Hindlimb muscle (tissue), 1 donor: Measurements from ENCODE around the gene PAK1IP1. TPM values are rescaled to one million over a fixed set of nuclear protein-coding genes. Genes with fewer than 3 reads are reported as not detected.
"Not testable (repeated sequence)": the region's sequence is repeated elsewhere in the genome, so short reads cannot be mapped to it uniquely, and the experiment has no call there.

Source experiments
- DNase-seq: peaks from one replicate; pipeline ENCODE4 v3.0.0-alpha.2; 2013
- polyA plus RNA-seq: library from polyadenylated mRNA; unstranded; fragments of 120-200 nt; gene quantifications from one replicate; pipeline ENCODE4 v1.2.1, GENCODE V29; 2013; ENCODE audit not compliant: insufficient read length

PAK1IP1 gene, protein sequence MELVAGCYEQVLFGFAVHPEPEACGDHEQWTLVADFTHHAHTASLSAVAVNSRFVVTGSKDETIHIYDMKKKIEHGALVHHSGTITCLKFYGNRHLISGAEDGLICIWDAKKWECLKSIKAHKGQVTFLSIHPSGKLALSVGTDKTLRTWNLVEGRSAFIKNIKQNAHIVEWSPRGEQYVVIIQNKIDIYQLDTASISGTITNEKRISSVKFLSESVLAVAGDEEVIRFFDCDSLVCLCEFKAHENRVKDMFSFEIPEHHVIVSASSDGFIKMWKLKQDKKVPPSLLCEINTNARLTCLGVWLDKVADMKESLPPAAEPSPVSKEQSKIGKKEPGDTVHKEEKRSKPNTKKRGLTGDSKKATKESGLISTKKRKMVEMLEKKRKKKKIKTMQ
- polyA plus RNA-seq: 15.0 TPM

DNA sequence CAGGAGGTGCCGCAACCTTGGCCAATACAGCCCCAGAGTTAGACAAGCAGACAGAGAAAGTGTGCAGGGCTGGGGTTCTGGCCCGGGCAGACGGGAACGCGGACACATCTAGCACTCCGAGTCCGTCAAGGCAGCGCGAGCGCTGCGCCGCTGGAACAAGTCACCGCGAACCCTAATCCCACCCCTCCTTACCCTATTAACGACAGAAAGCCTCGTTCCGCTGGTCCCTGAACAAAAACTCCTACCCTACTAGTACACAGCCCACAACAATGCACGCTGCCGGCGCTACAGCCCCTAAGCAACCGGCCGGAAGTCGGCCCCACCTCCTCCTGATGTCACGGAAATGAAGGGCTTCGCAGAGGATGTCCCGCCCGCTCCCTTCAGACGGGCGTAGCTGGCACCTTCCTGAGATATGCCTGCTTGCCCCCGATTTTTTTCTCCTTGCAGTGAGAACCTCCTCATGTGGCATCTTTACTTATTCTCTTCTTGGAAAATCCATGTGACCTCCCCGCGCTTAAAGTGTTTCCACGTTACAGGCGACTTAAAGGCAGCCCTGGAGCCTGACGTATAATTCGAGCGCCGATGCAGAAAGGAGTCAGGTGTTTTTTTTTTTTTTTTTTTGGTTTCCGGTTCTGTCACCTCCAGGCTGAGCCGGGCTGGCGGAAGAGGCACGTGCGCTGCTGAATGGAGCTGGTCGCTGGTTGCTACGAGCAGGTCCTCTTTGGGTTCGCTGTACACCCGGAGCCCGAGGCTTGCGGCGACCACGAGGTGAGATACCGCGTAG lies at the start of gene PAK1IP1, which contains the start of gene C6orf52:
TSS of gene PAK1IP1 (plus strand) at position 671 of the 784 bp plus-strand sequence. CDS start at position 685, 14 bp downstream.
TSS of gene C6orf52 (minus strand) at position 315 of the 784 bp plus-strand sequence. CDS start 7,066 bp downstream, outside the sequence.
- peak; percentile 97 for DNase-seq

GRCh38 chr6:10655508-10656055 lies 39.2 kb upstream of the PAK1IP1 start:
- DNase-seq: no peak

- DNase-seq: no peak
Observed at GRCh38 chr6:10658910-10659698, 35.7 kb upstream of the PAK1IP1 start.

DNA sequence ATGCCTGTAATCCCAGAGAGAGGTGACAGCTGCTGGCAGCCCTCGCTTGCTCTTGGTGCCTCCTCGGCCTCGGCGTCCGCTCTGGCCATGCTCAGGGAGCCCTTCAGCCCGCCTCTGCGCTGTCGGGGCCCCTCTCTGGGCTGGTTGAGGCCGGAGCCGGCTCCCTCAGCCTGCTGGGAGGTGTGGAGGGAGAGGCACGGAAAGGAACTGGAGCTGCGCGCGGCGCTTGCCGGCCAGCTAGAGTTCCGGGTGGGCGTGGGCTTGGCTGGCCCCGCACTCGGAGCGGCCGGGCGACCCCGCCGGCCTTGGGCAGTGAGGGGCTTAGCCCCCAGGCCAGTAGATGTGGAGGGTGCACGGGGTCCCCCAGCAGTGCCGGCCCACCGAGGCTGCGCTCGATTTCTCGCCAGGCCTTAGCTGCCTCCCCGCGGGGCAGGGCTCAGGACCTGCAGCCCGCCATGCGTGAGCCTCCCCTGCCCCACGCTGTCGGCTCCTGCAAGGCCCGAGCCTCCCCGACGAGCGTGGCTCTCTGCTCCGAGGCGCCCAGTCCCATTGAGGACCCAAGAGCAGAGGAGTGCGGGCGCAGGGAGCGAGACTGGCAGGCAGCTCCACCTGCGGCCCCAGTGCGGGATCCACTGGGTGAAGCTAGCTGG lies 34.9 kb upstream of the PAK1IP1 start:
- no peak for DNase-seq

DNA sequence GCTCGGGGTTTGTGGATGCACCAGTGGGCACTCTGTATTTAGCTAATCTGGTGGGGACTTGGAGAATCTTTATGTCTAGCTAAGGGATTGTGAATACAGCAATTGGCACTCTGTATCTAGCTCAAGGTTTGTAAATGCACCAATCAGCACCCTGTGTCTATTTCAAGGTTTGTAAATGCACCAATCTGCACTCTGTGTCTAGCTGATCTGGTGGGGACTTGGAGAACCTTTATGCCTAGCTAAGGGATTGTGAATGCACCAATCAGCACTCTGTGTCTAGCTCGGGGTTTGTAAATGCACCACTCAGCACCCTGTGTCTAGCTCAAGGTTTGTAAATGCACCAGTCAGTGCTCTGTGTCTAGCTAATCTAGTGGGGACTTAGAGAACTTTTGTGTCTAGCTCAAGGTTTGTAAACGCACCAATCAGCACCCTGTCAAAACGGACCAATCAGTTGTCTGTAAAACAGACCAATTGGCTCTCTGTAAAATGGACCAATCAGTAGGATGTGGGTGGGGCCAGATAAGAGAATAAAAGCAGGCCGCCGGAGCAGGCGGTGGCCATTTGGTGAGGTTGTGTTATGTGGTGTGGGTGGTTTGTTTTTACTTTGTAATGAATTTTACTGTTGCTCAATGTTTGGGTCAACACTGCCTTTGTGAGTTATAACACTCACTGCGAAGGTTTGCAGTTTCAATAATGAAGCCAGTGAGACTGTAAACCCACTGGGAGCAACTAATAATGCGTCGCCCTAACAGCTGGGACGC lies 34.2 kb upstream of the PAK1IP1 start:
- DNase-seq: not testable (repeated sequence)

DNA sequence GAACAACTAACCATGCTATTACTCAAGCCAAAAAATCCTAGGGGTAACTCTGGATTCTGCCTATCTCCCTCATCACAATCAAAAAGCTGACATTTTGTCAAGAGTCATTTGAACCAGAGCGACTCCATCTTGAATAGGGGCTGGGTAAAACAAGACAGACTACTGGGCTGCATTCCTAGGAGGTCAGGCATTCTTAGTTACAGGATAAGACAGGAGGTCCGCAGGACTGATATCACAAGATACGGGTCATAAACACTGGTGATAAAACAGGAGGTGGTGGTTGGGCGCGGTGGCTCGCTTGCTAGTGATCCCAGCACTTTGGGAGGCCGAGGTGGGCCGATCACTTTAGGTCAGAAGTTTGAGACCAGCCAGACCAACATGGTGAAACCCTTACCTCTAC lies 32.6 kb upstream of the PAK1IP1 start:
- DNase-seq: no peak

GRCh38 chr6:10662742-10663141 lies 32.0 kb upstream of the PAK1IP1 start:
- no peak for DNase-seq

DNA sequence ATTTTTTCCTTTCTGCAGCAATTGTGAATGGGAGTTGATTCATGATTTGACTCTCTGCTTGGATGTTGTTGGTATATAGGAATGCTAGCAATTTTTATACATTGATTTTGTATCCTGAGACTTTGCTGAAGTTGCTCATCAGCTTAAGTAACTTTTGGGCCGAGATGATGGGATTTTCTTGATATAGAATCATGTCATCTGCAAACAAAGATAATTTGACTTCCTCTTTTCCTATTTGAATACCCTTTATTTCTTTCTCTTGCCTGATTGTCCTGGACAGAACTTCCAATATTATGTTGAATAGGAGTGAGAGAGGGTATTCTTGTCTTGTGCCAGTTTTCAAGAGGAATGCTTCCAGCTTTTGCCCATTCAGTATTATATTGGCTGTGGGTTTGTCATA lies 29.2 kb upstream of the PAK1IP1 start:
- DNase-seq: not testable (repeated sequence)

- no peak for DNase-seq
Observed at GRCh38 chr6:10668126-10668917, 26.4 kb upstream of the PAK1IP1 start.

DNA sequence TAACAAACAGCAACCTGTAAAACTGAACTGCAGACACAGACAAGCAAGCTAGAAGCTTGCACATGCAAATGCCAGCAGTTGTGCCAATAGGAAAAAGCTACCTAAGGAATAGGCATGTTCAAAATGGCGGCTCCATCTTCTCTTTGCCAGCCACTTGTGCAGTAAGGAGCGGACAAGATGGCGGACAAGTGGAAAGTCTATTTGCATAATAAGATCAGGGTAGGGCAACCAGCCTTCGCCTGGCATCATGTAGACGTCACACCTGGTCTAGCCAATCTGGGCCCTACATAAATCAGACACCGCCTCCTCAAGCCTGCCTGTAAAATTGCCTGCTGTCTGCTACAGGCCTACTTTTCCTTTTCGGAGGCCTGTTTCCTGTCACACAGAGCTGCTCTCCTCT lies 18.4 kb upstream of the PAK1IP1 start:
- DNase-seq: no peak

DNA sequence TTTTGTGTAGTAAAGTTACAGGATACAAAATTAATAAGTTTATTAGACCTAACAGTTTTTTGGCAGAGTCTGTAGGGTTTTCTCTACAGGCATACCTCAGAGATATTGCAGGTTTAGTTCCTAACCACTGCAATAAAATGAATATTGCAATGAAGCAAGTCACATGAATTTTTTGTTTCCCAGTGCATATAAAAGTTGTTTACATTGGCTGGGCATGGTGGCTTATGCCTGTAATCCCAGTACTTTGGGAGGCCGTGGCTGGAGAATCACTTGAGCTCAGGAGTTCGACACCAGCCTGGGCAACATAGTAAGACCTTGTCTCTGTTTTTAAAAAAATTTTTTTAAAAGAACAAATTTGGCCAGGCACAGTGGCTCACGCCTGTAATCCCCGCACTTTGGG lies 16.3 kb upstream of the PAK1IP1 start:
- no peak for DNase-seq

DNA sequence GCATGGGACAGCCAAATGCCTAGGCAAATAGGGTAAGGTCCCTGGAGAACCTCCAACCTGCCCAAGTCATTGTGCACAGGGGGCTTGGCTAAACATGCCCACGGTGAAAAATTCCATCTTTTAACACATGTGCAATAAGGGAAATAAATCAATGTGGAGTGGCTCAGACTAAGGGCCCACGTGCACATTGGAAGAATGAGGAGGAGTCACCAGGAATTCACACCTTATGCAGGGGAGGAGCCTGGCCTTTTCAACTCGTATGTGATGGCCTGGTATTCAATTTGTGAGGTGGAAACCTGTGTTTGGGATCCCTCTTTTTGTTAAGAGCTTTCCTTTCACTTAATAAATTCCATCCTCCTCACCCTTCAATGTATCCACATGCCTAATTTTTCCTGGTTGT lies 13.0 kb upstream of the PAK1IP1 start:
- no peak for DNase-seq

DNA sequence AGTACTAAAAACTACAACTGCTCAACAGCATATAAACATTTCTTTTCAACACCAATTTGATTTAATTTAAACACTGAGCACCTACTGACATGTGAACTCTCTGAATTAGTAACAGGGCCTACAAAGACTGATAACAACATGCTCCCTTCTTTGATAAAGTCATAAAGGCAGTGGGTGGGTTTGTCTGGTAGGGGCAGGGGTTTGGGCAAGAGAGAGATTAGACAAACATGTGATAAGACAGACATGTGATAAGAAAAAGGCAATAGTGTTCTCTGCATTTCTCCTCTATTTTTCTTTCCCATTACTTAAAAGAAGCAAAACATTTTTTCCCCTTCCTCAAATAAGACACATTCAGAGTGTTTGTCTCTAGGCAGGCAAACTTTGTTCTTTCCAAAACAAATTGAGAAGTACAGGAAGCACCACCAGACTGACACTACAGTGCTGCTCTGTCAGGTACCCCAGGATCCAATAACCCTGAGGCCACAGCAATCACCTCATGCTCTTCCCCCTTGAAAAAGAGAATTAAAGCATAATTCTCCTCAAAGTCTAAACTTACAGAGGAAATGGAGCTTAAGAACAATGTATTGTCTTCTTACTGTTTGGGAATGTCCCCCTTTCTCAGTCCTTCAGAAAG lies 12.3 kb upstream of the PAK1IP1 start:
- DNase-seq: no peak

DNA sequence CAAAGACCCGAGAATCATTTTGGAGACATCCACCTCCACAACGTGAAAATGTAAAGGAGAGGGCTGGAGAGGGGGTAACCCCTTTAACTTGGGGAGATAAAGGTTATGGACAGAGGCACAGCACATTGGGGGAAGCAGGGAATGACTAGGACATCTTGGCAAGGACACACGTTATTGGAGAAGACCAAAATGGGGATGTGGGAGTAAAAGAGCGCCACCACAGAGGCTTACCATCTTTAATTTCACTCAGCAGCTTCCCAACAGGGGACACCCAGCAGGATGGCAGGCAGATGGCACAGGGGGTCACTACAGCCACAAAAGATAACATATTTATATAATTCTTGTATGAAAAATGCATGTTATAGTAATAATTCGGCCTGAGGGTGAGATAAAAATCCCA lies 10.2 kb upstream of the PAK1IP1 start:
- DNase-seq: no peak

- DNase-seq: no peak
Observed at GRCh38 chr6:10685092-10685915, 9.5 kb upstream of the PAK1IP1 start.

- DNase-seq: no peak
Observed at GRCh38 chr6:10686901-10687300, 7.9 kb upstream of the PAK1IP1 start.

GRCh38 chr6:10687582-10687981 lies 7.2 kb upstream of the PAK1IP1 start:
- DNase-seq: no peak

- DNase-seq: no peak
Observed at GRCh38 chr6:10690651-10691445, 3.9 kb upstream of the PAK1IP1 start.
